HG03280 (cell line): ENCODE measurements around the gene LYPD6.
"Not testable (repeated sequence)": the region's sequence is repeated elsewhere in the genome, so short reads cannot be mapped to it uniquely, and the experiment has no call there.

Experiments used
- ATAC-seq: cut with Tn5 transposase; IDR thresholded peaks from one replicate; pipeline ENCODE4 v1.9.1; 2021; ENCODE audit warnings: mild to moderate bottlenecking, moderate library complexity; ENCODE audit not compliant: unreplicated experiment

LYPD6 gene, protein sequence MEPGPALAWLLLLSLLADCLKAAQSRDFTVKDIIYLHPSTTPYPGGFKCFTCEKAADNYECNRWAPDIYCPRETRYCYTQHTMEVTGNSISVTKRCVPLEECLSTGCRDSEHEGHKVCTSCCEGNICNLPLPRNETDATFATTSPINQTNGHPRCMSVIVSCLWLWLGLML

DNA sequence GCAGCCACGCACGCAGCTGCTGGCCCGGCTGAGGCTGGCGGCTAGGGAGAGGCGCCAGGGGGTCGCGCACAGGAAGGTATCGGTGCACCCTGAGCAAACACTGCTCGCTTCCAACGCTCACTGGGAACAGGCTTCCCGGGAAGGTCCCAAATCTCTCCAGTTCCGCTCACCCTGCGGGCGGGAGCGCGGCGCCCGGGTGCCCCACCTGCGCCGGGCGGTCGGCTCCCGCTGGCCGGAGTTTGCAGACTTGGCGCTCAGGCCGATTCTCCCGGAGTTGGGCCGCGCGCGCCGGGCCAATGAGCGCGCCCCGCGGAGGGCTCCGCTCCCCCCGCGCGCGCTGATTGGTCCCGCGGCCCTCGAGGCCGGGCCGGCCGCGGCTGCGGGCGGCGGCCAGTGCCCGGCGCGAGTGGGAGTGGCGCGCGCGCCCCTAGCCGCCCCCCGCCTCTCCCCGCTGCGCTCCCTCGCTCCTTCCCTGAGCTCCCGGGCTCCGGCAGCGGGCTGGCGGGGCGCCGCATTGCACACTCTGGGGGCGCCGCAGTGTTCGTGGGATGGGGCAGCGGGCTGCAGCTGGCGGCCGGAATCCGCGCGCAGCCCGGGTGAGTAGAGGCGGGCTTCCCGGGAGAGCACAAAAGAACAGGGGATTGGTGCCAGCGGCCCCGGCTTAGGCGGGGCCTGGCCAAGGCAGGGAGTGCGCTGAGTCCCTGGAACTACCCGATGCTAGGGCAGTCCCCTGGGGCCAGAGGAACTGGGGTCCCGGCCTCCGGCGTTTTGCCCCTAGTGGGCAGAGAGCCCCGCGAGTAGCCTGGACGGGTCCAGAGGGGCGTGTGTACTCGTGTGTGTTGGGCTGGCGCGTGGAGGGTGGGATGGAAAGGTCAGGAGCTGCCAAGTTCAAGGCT lies at the start of gene LYPD6:
Gene LYPD6, plus strand, starts transcription at position 461 of the 896 bp plus-strand sequence. CDS start 107,122 bp downstream, outside the sequence.
- peak; percentile 64 for ATAC-seq

DNA sequence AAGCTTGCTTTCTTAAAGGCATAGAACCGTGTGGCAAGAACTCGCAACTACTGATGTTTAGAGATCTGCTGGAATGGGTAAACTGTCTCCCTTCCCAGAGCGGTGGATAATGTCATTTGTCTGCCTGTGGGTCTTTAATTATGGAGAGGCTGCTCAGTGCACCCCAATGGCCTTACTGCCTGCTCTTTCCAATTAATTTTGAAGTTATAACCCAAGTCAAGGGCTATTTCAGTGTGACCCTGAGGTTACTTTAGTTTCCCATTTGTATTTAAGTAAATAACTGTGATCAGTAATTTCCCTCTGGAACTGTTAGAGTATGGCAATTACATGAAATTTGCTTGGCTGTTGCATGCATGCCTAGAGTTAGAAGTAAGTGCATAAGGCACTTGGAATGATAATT lies 48.9 kb upstream of the LYPD6 start:
- no peak for ATAC-seq

DNA sequence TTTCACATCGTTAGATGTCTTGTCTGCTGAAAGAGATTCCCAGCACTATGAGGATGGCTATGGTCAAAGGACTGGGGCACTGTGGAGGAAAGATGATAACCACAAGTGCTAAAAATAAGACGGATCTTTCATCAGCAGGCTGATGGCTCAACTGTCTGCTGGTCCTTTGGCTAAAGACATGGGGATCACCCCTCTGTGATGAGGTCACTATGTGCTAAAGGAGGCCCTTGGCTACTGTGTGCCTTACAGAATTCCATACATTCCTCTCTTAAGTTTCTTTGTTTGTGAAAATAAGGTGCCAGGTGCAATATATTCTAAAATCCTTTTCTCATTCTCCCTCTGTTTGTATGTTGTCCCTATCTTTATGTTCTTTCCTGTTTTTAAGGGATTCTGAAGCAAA lies 39.7 kb upstream of the LYPD6 start:
- ATAC-seq, result no peak

DNA sequence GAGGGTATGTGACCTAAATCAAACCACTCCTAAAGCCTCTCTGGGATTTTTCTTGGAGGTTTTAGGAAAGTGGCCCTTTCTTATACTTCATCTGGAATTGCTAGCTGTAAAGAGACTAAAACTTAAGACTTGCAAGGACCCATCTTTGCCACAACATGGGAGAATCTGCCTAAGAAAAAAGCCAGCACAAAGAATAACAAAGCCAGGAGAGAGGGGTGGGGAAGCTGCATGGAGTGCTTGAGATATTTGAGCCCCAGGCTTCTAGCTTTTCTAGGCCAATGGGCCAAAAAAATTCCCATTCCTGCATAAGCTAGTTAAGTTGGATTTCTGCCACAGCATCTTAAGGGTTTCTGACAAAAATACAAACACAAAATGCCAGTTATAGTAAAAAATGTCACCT lies 38.5 kb upstream of the LYPD6 start:
- ATAC-seq, result no peak

DNA sequence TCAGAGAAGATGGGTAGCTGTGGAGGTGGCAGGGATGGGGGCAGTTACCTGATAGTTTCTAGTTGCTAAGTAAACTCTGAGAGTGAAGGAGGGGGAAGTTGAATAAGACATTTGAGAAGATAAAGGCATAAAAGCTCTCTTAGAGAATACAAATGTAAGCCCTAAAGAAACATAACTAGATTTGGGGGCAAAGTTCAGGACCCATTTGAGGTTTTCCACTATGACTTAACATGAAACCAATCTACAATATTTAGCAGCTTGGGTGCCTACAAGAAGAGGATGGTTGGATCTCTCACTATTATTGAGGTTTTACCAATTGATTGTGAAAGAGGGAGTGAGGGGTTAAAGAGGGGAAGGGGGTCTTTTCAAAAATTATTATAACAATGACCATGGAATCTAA lies 34.4 kb upstream of the LYPD6 start:
- ATAC-seq, result no peak

DNA sequence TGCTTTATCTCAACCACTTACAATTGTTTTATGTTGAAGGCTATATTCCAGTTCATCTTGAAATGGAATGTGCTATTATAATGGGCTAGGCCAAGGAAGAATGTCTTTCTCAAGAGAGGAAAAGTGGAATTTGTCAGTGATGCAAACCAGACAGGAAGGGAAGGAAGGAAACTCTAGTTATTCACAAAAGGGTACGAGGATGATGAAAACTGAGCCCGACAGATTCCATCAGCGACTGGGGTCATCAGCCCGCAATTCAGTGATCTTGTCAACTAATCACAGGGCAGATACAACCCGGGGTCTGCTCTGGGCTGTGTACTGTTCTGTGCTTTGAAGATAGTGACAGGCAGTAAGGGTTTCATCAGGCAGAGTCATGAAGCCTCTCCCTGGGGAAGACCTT lies 23.4 kb upstream of the LYPD6 start:
- no peak for ATAC-seq

DNA sequence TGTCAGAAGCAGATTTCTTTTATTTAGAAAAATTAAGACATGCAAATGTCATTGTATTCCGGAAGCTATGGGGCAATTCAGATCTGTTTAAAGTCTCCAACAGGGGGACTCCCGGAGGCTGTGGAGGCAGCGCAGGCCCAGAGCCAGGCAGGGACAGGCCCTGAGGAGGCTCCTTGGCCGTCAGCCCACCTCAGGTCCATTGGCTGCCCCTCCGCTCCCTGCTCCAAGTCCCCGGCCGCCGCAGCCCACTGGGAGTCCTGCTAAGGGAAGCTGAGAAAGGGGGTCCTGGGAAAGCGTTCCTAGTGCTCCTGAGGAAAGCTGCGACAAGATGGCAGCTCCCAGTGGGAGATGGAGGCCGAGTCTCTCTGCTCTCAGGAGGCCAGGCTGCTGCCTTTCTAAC lies 20.0 kb upstream of the LYPD6 start:
- ATAC-seq, result no peak

DNA sequence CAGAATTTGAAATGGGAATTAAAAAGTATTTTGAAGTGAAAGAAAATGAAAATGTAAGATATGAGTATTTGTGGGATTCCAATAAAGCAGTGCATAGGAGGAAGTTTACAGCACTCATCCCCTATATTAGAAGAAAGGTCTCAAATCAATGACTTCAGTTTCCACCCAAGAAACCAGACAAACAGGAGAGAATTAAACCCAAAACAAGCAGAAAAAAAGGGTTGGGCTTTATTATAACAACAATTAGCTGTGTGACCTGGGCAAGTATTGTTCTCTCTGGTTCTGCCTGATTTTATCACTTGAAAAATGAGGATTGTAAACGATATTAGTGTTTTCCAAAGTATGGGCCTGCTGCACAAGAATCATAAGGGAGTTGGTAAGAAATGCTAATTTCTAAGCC lies 18.3 kb upstream of the LYPD6 start:
- no peak for ATAC-seq

DNA sequence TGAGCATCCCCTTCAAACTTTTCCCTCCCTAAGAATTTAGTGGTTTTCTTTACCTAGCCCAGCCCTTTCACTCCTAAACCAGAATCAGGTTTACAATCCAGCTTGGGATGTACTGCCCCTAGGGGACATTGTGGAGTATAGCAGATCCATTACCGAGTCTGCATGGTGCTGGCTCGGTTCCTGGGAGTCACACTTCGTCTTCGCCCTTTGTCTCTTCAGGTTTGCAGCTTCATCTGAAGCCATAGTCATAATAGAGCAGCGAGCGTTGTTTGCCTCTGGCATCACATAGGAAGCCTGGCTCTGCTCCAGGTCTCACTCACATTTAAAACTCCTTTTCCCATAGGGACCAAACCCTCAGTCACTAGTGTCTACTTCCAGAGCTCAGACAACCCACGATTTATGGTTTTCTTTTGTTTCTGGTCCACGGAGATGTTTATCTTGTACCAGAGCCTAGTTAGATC lies 16.8 kb upstream of the LYPD6 start:
- peak; percentile 97 for ATAC-seq

DNA sequence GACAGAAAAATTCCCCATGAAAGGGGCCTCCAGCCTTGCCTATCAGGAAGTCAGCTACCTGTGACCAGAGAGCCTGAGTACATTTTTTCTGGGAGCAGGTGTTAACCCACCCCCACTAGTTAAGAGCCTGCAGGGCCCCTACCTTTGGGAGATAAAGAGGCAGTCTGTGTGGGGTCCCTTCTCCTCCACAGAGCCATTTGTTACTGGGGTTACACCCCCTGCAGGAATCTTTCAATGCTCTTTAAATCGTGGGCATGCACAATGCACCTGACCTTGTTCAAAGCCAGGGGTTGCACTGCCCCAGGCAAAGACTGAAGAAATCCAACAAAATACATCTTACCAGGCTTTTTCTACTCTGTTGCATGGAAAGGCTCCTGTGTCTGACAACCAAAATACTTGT lies 15.7 kb upstream of the LYPD6 start:
- no peak for ATAC-seq

DNA sequence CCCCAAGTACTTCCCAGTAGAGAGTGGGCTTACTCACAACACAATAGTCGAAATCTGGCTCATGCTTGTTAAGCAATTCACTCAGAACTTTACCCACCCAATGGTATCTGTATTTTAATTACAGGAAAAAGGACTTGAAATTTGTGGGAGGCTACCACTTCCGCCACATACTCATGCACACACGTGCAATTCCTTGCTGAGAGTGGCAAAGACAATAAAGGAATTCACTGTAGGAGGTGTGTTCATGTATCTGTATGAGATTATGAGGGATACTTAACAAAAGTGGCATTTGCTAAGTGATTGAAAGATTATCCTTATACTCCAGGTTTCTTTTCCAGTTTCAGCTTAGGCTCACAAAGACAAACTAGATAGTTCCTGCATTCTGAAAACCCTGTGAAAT lies 14.9 kb upstream of the LYPD6 start:
- no peak for ATAC-seq

DNA sequence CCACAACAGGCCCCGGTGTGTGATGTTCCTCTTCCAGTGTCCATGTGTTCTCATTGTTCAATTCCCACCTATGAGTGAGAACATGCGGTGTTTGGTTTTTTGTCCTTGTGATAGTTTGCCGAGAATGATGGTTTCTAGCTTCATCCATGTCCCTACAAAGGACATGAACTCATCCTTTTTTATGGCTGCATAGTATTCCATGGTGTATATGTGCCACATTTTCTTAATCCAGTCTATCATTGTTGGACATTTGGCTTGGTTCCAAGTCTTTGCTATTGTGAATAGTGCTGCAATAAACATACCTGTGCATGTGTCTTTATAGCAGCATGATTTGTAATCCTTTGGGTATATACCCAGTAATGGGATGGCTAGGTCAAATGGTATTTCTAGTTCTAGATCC lies 11.8 kb upstream of the LYPD6 start:
- ATAC-seq, result not testable (repeated sequence)

DNA sequence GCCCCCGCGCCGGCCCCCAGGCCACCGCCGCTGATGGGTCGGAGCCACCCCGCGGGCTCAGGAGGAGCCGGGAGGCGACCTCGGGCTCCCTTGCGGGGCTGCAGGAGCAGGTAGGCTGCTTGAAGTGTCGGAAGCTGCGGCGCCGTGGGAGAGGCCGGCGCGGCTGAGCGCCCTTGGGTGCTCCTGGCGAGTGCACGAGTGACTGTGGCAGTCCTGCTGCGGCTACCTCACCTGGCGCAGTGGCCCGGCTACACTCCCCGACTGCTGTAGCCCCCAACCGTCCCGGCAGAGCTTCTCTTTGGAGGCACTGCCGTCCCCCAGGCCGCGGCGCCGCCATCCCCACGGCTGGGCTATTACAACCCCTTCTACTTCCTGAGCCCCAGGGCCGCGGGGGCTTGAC lies 10.0 kb upstream of the LYPD6 start:
- ATAC-seq, result no peak

DNA sequence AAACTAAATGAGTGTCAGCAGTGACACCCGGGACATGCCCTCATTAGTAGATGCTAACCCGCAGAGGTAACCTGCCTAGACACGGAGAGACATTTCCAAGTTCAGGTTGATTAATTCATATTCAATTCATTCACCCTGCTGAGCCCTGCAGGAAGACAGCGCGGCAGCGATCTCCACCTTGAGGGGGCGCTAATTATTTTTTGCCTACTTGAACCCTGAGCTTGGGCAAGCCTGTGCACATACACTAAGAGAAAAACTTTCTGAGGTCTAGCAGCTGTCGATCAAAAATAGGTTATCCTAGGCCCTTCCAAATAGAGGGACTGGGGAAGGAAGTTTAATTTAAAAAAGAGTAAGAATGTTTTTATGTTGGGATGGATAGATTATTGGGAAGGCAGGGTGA lies 1.3 kb upstream of the LYPD6 start:
- no peak for ATAC-seq

DNA sequence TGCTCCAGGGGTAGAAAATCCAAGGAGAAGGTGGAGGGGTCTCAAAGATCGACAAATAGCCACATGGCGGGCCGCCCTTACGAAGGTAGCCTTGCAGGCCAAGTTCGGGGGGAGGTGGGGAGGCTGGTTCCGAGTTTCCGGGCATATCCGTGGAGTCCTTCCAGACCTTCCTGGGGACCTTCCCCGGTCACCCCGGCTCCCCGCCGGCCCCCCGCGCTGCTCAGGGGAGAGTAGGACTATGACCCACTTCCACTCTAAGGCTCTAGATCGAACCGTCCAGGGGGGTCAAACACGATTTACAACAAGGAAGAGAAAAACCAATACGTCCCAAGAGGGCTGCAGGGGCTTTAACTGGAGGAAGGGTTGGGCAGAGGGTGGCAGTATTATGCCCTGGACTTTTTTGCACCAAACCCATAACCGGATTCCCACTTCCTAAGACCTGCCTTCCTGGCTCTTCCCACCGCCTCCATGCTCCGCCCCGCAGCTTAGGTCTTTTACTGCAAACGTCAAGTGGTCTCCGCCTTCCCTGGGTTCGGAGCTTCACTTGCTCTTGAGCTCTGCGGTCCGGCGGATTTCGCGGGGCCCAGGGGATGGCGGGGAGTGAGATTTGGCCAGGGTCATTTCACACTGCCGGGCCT lies 779 bp upstream of the LYPD6 start:
- ATAC-seq, result peak; percentile 22

DNA sequence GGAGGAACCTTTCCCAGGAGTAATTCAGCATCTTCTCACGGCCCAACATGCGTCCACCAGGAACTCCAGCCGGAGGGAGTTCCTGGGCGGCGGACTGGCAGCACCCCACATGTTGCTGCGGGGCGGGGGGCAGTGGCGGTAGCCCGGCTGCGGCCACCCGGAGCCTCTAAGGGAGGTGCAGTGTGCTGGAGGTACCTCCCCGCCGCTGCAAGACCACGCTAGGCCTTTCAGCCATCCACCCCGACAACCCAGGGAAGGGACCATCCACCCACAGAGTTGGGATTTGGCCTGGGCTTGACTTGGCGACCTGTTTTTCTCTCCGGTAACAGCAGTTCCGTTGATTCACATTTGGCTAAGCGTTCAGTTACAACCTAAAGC lies 625 bp downstream of the LYPD6 start:
- no peak for ATAC-seq

DNA sequence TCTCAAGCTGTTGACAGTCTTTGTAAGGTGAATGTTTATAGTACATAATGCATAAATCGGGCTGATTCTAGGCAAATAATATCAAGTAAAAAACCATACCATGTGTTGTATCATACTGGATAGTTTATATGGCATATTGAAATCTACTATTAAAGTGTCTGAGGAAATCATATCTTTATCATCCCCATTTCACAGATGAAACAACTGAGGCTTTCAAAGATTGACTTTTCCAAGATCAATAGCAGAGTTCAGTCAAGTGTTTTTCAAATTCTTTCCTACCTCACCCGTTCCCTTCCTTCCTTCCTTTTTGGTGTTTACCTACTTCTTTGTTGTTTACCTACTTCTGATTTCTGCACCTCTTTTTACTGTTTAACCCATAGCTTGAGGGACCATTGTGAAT lies 2.0 kb downstream of the LYPD6 start:
- no peak for ATAC-seq

DNA sequence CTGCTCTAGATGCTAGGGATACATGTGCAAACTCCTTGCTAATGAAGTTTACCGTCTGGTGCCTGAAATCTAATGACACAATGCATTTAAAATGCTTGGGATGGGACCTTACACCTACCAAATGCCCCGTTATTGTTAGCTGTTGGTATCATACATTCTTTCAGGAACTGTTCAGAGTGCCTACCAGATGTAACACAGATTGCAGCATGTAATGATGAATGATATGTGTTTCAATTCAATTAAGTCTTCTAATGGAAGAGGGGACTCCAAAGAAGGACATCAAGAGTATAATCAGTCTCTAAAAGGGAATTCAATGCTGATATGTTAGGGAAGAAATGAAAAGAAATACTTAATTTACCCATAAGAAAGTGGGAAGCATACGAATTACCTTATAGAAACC lies 3.2 kb downstream of the LYPD6 start:
- ATAC-seq, result no peak

DNA sequence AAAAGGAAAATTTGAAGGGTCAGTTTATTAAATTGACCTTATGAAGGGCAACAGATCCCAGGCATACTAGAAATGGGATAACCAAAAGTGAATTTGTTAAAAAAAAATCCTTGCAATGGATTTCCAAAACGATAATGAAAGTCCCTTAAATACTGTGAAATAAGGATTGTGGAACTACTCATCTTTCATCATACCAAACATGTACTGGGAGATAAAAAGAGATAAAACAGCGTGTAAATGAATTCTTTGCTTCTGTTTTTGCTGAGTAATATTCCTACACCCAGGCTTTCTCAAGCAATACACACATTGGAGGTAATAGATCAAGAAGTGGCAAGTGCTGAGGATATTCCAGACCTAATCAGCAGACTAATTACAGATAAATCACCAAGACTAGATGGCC lies 3.8 kb downstream of the LYPD6 start:
- no peak for ATAC-seq

DNA sequence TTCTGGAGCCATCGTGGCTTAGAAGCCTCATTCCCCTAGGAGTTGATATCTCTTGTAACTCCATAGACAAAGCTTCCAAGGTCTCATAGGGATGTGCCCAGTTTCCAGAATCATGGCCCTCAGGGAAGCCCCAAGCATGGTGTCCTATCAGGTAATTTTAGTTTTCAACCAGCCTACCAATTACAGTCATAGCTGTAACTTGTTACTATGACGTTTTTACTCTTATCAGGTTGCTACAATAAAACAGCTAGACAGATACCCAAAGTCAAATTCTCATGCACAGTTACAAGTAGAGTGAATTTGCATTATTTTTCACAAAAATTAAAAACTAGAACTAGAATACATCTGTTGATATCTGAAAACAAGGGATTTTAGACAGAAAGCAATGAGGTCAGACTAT lies 8.9 kb downstream of the LYPD6 start:
- no peak for ATAC-seq

DNA sequence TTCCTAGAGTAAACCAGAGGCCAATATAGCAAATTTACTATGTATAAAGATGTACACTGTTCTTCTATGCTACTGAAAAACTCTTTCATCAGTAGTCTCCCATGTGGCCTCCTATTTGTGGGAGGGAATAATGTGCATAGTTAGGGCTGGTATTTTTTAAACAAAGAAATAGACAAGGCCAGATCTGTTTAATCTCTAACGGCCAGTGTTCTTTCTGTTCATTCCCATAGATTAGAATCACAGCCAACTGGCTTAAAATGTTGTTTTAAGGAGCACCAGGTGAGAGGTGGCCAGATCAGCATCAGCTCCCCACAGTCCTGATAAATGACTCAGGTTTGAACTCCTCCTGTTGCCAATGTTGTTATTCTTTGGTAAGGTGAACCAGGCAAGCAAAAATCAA lies 12.1 kb downstream of the LYPD6 start:
- ATAC-seq, result no peak

DNA sequence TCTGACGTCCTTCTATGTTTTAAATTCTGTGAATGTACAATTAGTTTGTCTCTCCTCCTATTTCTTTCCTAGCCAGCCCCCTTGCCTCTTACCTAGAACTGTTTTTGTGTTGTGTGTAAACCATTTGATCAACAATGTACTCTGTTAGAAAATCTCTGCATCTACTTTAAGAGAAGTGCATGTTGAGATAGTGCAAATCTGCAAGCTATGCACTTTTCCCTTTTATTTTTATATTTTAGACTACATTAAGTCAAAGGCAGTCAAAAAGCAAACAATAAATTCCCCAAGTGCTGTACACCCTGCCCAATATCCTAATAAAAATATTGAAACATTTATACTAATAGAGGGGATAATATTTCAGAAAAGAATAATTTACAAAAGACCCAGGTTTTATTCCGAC lies 13.7 kb downstream of the LYPD6 start:
- ATAC-seq, result no peak
